Measurements from ENCODE around the gene ESD. TPM values are rescaled to one million over a fixed set of nuclear protein-coding genes. Genes with fewer than 3 reads are reported as not detected.
"Not testable (repeated sequence)": the region's sequence is repeated elsewhere in the genome, so short reads cannot be mapped to it uniquely, and the experiment has no call there.

The ESD gene
- 102 and 156 TPM in 2 replicates for total RNA-seq

- peak; percentile 50 for DNase-seq (ENCODE audit: extremely low read depth, low read depth, low spot score)
These were observed at the start of gene ESD for GRCh38 chr13:46796515-46797474. Gene ESD (minus strand): TSS chr13:46797161. CDS start chr13:46791413, 5,748 bp downstream.

DNA sequence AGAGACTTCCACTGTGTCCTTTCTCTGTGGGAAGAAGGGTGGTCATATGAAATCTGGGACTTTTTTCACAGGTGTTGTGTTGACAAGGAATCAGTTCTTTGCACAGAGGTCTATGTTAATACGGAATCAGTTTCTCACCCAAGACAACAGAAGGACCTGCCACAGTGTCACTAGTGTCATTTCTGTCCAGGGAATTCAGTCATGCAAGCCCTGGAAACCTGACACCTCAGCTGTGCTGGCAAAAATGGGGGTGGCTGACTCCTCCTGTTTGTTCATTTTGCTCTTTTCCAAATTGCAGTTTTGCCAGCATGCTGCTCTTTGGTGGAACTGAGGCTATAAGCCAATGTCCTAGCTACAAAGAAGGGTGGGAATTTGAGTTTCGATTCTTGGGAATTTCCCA lies 49.8 kb upstream of the ESD start:
- no peak for DNase-seq (ENCODE audit: extremely low read depth, low read depth, low spot score)

GRCh38 chr13:46845146-46845545 lies 48.2 kb upstream of the ESD start:
- no peak for DNase-seq (ENCODE audit: extremely low read depth, low read depth, low spot score)

- DNase-seq (ENCODE audit: extremely low read depth, low read depth, low spot score) = no peak
These were observed 47.5 kb upstream of the ESD start for GRCh38 chr13:46844431-46844830.

GRCh38 chr13:46839399-46839798 lies 42.4 kb upstream of the ESD start:
- no peak for DNase-seq (ENCODE audit: extremely low read depth, low read depth, low spot score)

DNA sequence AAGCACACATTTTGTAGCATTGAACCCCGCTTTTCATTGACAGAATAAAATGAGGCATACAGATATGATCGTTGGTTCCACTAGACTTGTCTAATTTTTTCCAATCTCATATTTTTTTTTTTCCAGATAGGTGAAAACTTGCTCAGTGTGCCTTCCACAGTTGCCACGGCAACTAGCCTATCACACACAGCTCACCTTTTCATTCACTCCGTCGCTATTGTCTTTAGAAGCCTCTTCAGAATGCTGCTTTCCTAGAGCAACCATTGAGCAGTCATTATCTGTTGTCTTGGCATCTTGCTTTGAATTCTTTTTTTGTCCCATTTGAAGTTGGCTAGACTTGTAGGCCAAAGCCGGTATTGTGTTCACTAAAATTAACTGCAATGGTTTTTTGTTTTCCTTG lies 37.7 kb upstream of the ESD start:
- DNase-seq (ENCODE audit: extremely low read depth, low read depth, low spot score) = no peak

GRCh38 chr13:46831588-46832194 lies 34.7 kb upstream of the ESD start:
- peak; percentile 29 for DNase-seq (ENCODE audit: extremely low read depth, low read depth, low spot score)

GRCh38 chr13:46830405-46831005 lies 33.5 kb upstream of the ESD start:
- no peak for DNase-seq (ENCODE audit: extremely low read depth, low read depth, low spot score)

DNA sequence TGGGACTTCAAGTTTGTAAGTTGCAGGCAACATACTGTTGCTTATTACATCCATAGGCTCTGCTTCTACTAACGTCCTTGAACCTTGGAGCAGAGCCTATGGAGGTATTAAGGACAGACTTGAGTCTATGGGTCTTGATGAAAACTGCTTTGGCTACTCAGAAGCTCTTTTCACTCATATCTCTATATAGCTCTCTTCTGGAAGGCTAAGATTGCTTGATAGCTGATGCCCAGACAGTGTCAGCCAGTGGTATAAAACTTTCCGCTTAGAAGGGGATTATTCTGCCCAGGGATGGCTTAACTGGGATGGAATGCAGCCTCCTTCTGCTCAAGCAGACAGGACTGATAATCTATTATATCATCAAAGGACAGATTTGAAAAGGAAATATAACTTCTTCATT lies 25.6 kb upstream of the ESD start:
- DNase-seq (ENCODE audit: extremely low read depth, low read depth, low spot score) = no peak

DNA sequence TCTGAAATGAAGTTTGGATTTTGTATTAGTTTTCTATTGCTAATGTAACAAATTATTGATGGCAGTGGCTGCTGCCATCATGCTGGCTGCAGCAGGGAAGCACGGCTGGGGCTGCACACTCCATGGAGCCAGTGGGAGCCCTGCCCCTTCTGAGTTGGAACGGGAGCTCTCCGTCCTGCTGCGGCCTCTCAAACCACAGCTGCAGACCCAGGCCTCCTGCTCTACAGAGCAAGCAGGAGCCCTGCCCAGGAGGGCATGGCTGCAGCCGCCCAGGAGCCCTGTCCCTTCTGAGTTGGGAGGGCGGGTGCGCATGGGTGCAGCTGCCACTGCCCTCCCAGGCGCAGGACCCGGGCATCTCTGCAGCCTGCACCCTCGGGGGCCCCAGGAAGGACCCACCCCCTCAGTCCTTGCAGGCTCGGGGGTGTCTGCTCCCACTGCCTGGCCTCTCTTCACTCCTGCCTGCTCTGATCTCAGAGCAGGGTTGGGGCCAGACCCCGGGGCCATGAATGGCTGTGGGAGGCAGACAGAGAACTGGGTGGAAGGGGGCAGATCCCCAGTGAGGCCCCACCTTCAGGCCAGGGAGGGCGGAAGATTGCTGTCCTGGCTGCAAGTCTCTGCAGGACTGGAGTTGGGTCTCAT lies 21.0 kb upstream of the ESD start:
- DNase-seq (ENCODE audit: extremely low read depth, low read depth, low spot score) = no peak

- no peak for DNase-seq (ENCODE audit: extremely low read depth, low read depth, low spot score)
These were observed 20.1 kb upstream of the ESD start for GRCh38 chr13:46817095-46817494.

DNA sequence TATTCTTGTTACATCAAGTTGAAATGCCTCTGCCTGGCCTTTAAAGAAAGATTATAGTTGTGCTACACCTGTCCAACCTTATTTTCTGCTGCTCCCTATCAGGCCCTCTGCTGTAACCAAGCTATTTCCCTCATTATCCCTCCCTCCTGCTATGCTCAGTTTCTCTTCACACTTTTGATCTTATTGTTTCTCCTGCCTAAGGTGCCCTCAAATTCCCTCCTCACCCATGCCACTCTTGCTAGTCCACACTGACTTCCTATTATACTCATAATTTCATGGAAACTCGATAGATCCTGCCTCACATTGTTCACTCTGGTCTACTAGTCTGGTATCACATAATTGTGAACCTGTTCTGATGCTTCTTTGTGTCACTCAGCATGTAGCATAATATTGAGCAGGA lies 19.4 kb upstream of the ESD start:
- DNase-seq (ENCODE audit: extremely low read depth, low read depth, low spot score) = no peak

DNA sequence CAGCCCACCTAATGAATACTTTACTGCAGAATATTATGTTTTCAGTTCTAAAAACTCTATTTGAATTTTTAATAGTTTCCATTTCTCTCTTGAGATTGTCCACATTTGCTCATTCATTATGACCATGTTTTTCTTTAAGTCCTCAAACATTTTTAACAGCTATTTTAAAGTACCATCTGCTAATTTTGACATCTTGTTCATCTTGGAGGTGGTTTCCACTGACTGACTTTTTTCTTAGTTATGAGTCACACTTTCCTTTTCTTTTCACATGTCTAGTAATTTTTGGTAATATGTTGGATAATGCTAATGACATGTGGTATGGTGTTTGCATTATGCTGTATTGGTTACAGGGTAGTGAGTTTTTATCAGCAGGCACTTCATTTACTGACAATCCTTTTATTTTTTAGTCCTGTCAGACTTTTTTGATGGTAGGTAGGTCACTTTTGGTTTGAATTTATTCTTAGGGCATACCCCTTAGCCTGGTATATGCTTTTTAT lies 15.4 kb upstream of the ESD start:
- DNase-seq (ENCODE audit: extremely low read depth, low read depth, low spot score) = no peak

- DNase-seq (ENCODE audit: extremely low read depth, low read depth, low spot score) = no peak
These were observed 13.5 kb upstream of the ESD start for GRCh38 chr13:46810440-46810839.

DNA sequence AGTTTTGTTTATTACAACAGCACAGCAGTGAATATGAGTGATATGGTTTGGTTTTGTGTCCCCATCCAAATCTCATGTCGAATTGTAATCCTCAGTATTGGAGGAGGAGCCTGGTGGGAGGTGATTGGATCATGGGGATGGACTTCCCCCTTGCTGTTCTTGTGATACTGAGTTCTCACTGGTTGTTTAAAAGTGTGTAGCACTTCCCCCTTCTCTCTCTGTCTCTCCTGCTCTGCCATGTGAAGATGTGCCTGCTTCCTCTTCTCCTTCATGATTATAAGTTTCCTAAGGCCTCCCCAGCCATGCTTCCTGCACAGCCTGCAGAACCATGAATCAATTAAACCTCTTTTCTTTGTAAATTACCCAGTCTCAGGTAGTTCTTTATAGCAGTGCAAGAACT lies 8.0 kb upstream of the ESD start:
- DNase-seq (ENCODE audit: extremely low read depth, low read depth, low spot score) = not testable (repeated sequence)

GRCh38 chr13:46804391-46804815 lies 7.4 kb upstream of the ESD start:
- DNase-seq (ENCODE audit: extremely low read depth, low read depth, low spot score) = no peak

DNA sequence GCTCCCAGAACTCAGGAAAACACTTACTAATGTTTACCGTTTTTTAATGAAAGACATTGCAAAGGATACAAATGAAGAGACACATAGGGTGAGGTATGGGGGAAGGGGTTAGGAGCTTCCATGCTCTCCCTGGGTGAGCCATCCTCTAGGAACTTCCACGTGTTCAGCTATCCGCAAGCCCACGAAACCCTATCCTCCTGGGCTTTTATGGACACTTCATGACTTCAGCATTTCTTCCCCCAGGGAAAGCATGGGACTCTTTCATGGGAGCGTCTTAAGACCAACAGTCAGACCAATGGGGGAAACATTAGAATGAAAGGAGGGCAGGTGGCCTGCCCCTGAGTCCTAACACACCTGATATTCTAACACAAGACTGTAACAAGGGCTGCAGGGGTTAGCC lies 6.6 kb upstream of the ESD start:
- DNase-seq (ENCODE audit: extremely low read depth, low read depth, low spot score) = no peak

DNA sequence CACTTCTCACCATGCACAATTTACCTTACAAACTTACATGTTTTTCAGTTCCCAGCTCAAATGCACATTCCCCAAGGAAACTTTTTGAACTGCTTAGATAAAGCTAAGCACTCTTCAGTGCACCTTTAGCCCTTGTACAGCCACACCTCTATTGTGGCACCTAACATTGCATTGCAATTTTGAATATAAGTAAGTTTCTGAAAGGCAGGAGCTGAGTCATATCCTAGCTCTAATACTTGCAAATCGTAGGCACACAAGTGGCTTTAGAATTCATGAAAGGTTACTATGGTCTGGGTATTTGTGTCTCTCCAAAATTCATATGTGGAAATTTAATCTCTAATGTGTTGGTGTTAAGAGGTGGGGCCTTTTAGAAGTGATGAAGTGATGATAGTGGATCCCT lies 4.9 kb upstream of the ESD start:
- DNase-seq (ENCODE audit: extremely low read depth, low read depth, low spot score) = no peak

DNA sequence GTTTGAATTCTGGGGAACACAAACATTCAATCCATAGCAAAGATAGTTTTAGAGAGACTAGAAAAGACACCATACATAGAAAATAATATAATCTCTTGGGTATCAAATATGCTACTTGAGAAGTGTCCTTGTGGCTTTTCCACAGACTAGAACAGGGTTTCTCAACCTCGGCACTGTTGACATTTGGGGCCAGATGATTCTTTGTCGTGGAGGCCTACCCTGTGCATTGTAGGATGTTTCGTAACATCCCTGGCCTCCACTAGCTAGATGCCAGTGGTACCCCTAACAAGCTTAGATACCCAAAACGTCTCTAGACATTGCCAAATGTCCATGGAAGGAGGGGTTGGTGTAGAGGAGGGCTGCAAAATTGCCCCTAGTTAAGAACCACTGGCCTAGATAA lies 2.2 kb upstream of the ESD start:
- DNase-seq (ENCODE audit: extremely low read depth, low read depth, low spot score) = no peak

- no peak for DNase-seq (ENCODE audit: extremely low read depth, low read depth, low spot score)
These were observed 708 bp upstream of the ESD start for GRCh38 chr13:46797501-46798237.

All from glomerular endothelial cell (primary cell).